Fibroblast of lung (primary cell): ENCODE results near the gene CNBD2. TPM values are rescaled to one million over a fixed set of nuclear protein-coding genes. Genes with fewer than 3 reads are reported as not detected.
A peak's percentile ranks its signal among the peaks of the same experiment; 100 is the strongest.
"Not testable (repeated sequence)": the region's sequence is repeated elsewhere in the genome, so short reads cannot be mapped to it uniquely, and the experiment has no call there.

Experiments
- DNase-seq, 2 donors: peaks; one replicate each; pipeline versions ENCODE4 v3.0.0 to v3.0.0-alpha.2; 2010; ENCODE audit warnings: low read depth in 2 of 2
- H2AFZ ChIP-seq: 2 replicates; pipeline ENCODE4 v1.5.1; 2012; ENCODE audit warnings: low read length, control low read depth, inconsistent platforms
- H3K27ac ChIP-seq: 2 replicates; pipeline ENCODE4 v1.5.1; 2011; ENCODE audit warnings: low read length, control low read depth; ENCODE audit not compliant: insufficient read depth
- H3K27me3 ChIP-seq: 2 replicates; pipeline ENCODE4 v1.5.1; 2011; ENCODE audit warnings: mild to moderate bottlenecking, low read length; ENCODE audit not compliant: control insufficient read depth, insufficient read depth
- H3K36me3 ChIP-seq: 2 replicates; pipeline ENCODE4 v1.5.1; 2011; ENCODE audit warnings: low read length; ENCODE audit not compliant: control insufficient read depth, insufficient read depth
- H3K4me1 ChIP-seq: 2 replicates; pipeline ENCODE4 v1.5.1; 2011; ENCODE audit warnings: low read length; ENCODE audit not compliant: control insufficient read depth, insufficient read depth; ENCODE audit errors: extremely low read depth
- H3K4me2 ChIP-seq: 2 replicates; pipeline ENCODE4 v1.5.1; 2011; ENCODE audit warnings: low read length, control low read depth; ENCODE audit not compliant: insufficient read depth; ENCODE audit errors: extremely low read depth
- H3K4me3 ChIP-seq, 4 experiments: fragments of 200-600 bp in 1 of 4; sonication (generic) in 1 of 4; replicated peaks in 1 of 4; 2 replicates each; pipeline ENCODE4 v1.5.1; 2011 to 2016; ENCODE audit warnings: low read length in 4 of 4, low read depth in 3 of 4, mild to moderate bottlenecking in 3 of 4, control low read depth in 2 of 4, inconsistent platforms in 1 of 4, mixed read lengths in 1 of 4; ENCODE audit not compliant: insufficient read depth in 1 of 4; ENCODE audit errors: control extremely low read depth in 1 of 4
- H3K79me2 ChIP-seq: 2 replicates; pipeline ENCODE4 v1.5.1; 2012; ENCODE audit warnings: mild to moderate bottlenecking, low read length, inconsistent platforms; ENCODE audit not compliant: control insufficient read depth, insufficient read depth
- H3K9ac ChIP-seq: 2 replicates; pipeline ENCODE4 v1.5.1; 2011; ENCODE audit warnings: mild to moderate bottlenecking, low read length, control low read depth; ENCODE audit not compliant: insufficient read depth
- H3K9me3 ChIP-seq: 2 replicates; pipeline ENCODE4 v1.5.1; 2012; ENCODE audit warnings: low read depth, low read length; ENCODE audit not compliant: control insufficient read depth, insufficient read depth
- H4K20me1 ChIP-seq: 2 replicates; pipeline ENCODE4 v1.5.1; 2011; ENCODE audit warnings: low read length; ENCODE audit not compliant: control insufficient read depth, insufficient read depth; ENCODE audit errors: extremely low read depth
- CTCF ChIP-seq, 2 donors: IDR thresholded peaks in 1 of 2; conservative IDR thresholded peaks in 1 of 2; 1 replicate in 1 of 2; 2 replicates in 1 of 2; pipeline ENCODE4 v1.5.1; 2011 to 2012; ENCODE audit warnings: low read length in 2 of 2, control low read depth in 1 of 2, inconsistent platforms in 1 of 2, low read depth in 1 of 2, mild to moderate bottlenecking in 1 of 2
- EZH2 ChIP-seq: IDR thresholded peaks from 2 replicates; pipeline ENCODE4 v1.5.1; 2012; ENCODE audit warnings: low read length, control low read depth, mild to moderate bottlenecking; ENCODE audit errors: missing control alignments
- polyA plus RNA-seq, 2 donors: library from polyadenylated mRNA; depleted of rRNA in 1 of 2; stranded (reverse) in 1 of 2; unstranded in 1 of 2; fragments of >200 nt; gene quantifications; 2 replicates each; pipeline ENCODE4 v1.2.1, GENCODE V29; 2011 to 2012; ENCODE audit warnings: missing spikeins in 1 of 2
- total RNA-seq: library from RNA; depleted of rRNA; stranded (reverse); fragments of >200 nt; gene quantifications from 2 replicates; pipeline ENCODE4 v1.2.1, GENCODE V29; 2014

Gene CNBD2
- total and polyA plus RNA-seq, 2 donors (not counting 1 experiment from before 2014, with no cell fraction given), result 1.1 to 2.6 TPM

- H2AFZ ChIP-seq, result no peak overlapping the region
- DNase-seq, result no peak
- no peaks in the 10 kb centered on the region for H4K20me1 ChIP-seq
- H3K79me2 ChIP-seq, result no peaks in the 10 kb centered on the region
- H3K4me3 ChIP-seq, result no peak overlapping the region
- H3K4me1 ChIP-seq, result no peaks in the 10 kb centered on the region
- H3K4me2 ChIP-seq, result no peak overlapping the region
- H3K27me3 ChIP-seq, result peaks cover 4% of the 10 kb centered on the region
- no peak overlapping the region for H3K9ac ChIP-seq
- no peaks in the 10 kb centered on the region for H3K9me3 ChIP-seq
- H3K36me3 ChIP-seq, result no peaks in the 10 kb centered on the region
- TF ChIP-seq CTCF (conservative IDR thresholded peaks at IDR 0.05 in 1 of 2, IDR thresholded peaks at IDR 0.05 in 1 of 2; ENCODE audit: low read depth in 1 of 2, low read length in 2 of 2) (no peak), EZH2 (no peak)
- H3K27ac ChIP-seq, result no peak overlapping the region
Measured at GRCh38 chr20:36070451-36070850, 102.1 kb downstream of the CNBD2 start.

GRCh38 chr20:36071848-36072247 is 103.5 kb downstream of the CNBD2 start:
- no peaks in the 10 kb centered on the region for H3K4me1 ChIP-seq
- H3K27ac ChIP-seq, result no peak overlapping the region
- peaks cover 4% of the 10 kb centered on the region for H3K27me3 ChIP-seq
- no peak for DNase-seq
- H3K9me3 ChIP-seq, result no peaks in the 10 kb centered on the region
- H3K36me3 ChIP-seq, result no peaks in the 10 kb centered on the region
- no peak for TF ChIP-seq EZH2
- TF ChIP-seq CTCF (conservative IDR thresholded peaks at IDR 0.05 in 1 of 2, IDR thresholded peaks at IDR 0.05 in 1 of 2; ENCODE audit: low read depth in 1 of 2, low read length in 2 of 2), result no peak
- H3K4me2 ChIP-seq, result no peak overlapping the region
- no peaks in the 10 kb centered on the region for H3K79me2 ChIP-seq
- no peaks in the 10 kb centered on the region for H4K20me1 ChIP-seq
- no peak overlapping the region for H3K9ac ChIP-seq
- H2AFZ ChIP-seq, result no peak overlapping the region
- H3K4me3 ChIP-seq, result no peak overlapping the region

GRCh38 chr20:36074983-36075382 is 106.6 kb downstream of the CNBD2 start:
- H4K20me1 ChIP-seq, result no peaks in the 10 kb centered on the region
- H3K9me3 ChIP-seq, result no peaks in the 10 kb centered on the region
- no peak overlapping the region for H3K27ac ChIP-seq
- no peak overlapping the region for H3K9ac ChIP-seq
- no peaks in the 10 kb centered on the region for H3K4me1 ChIP-seq
- H3K79me2 ChIP-seq, result no peaks in the 10 kb centered on the region
- no peaks in the 10 kb centered on the region for H3K36me3 ChIP-seq
- no peak overlapping the region for H3K4me3 ChIP-seq
- peaks cover 4% of the 10 kb centered on the region for H3K27me3 ChIP-seq
- peak in 1 of 2 donors; percentile 30 for DNase-seq
- TF ChIP-seq CTCF (conservative IDR thresholded peaks at IDR 0.05 in 1 of 2, IDR thresholded peaks at IDR 0.05 in 1 of 2; ENCODE audit: low read depth in 1 of 2, low read length in 2 of 2) (no peak), EZH2 (no peak)
- no peak overlapping the region for H3K4me2 ChIP-seq
- no peak overlapping the region for H2AFZ ChIP-seq

GRCh38 chr20:36077762-36078161 is 109.4 kb downstream of the CNBD2 start:
- H3K4me3 ChIP-seq, H3K9ac ChIP-seq, H3K4me1 ChIP-seq, H3K9me3 ChIP-seq, H3K27me3 ChIP-seq, H3K27ac ChIP-seq, DNase-seq, H4K20me1 ChIP-seq, H3K79me2 ChIP-seq, H2AFZ ChIP-seq, H3K36me3 ChIP-seq, H3K4me2 ChIP-seq: not testable (repeated sequence)
